Measurements from ENCODE around the gene PCDHAC1. TPM values are rescaled to one million over a fixed set of nuclear protein-coding genes. Genes with fewer than 3 reads are reported as not detected.

Gene PCDHAC1
- total and polyA plus RNA-seq, 9 of the 15 experiments (the other 6 are each of a cell fraction or from before 2014, with no cell fraction given): not detected

DNA sequence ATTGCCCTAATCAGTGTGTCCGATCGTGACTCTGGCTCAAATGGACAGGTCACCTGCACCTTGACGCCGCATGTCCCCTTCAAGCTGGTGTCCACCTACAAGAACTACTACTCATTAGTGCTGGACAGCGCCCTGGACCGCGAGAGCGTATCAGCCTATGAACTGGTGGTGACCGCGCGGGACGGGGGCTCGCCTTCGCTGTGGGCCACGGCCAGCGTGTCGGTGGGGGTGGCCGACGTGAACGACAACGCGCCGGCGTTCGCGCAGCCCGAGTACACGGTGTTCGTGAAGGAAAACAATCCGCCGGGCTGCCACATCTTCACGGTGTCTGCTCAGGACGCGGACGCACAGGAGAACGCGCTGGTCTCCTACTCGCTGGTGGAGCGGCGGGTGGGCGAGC lies 42.7 kb upstream of the PCDHAC1 start:
- Histone ChIP-seq H3K27me3 (ENCODE audit: control insufficient read depth in 2 of 2, insufficient read depth in 2 of 2, low read length in 2 of 2) (no peaks in the 10 kb centered on the region), H3K79me2 (ENCODE audit: control insufficient read depth, insufficient read depth, low read length) (no peaks in the 10 kb centered on the region), H3K4me3 (no peak overlapping the region), H3K4me1 (replicated peaks in 1 of 2; ENCODE audit: control insufficient read depth in 2 of 2, insufficient read depth in 2 of 2, low read length in 2 of 2) (no peaks in the 10 kb centered on the region; a peak in 1 of 5 replicates), H3K9ac (ENCODE audit: insufficient read depth in 1 of 2, low read depth in 2 of 2, low read length in 2 of 2) (no peak overlapping the region), H3K27ac (ENCODE audit: extremely low read depth, low read depth, low read length) (no peak overlapping the region), H2AFZ (ENCODE audit: low read depth, low read length) (no peak overlapping the region), H3K9me3 (replicated peaks; ENCODE audit: control insufficient read depth, insufficient read depth, low read depth, low read length) (0 out of 2 replicates have a peak, but pooled peaks cover 2% of the 10 kb centered on the region), H3K36me3 (ENCODE audit: control insufficient read depth, insufficient read depth, low read length) (no peaks in the 10 kb centered on the region), H3K9me1 (ENCODE audit: control insufficient read depth, insufficient read depth, low read length) (no peaks in the 10 kb centered on the region), H4K20me1 (replicated peaks; ENCODE audit: control insufficient read depth, insufficient read depth, low read length) (no peaks in the 10 kb centered on the region), H3K4me2 (ENCODE audit: insufficient read depth, low read length) (no peak overlapping the region)
- in situ Hi-C loops (cut with MboI) (no loop called here), intact Hi-C loops (cut with micrococcal nuclease) (no loop called here)
- ChIA-PET POLR2A (no interaction called here), CTCF (ENCODE audit: low intra/inter-chr PET ratio) (no interaction called here)
- DNase-seq (ENCODE audit: extremely low read depth in 1 of 4, low spot score in 3 of 4) (no peak), FAIRE-seq (no peak), ATAC-seq (no peak)
- WGBS (ENCODE audit: insufficient coverage, low coverage, missing lambda C conversion rate): 31% methylated on average over 31 of the region's 41 CpGs
- TF ChIP-seq NR3C1 (CRISPR knock-in tag; IDR thresholded peaks at IDR 0.05) (no peak), TRIM24 (IDR thresholded peaks at IDR 0.05) (no peak), THRAP3 (IDR thresholded peaks at IDR 0.05; ENCODE audit: borderline replicate concordance) (no peak), ZNF165 (CRISPR knock-in tag; IDR thresholded peaks at IDR 0.05; ENCODE audit: borderline replicate concordance) (no peak), ZNF384 (IDR thresholded peaks at IDR 0.05; ENCODE audit: low read depth, low read length) (no peak), SAFB2 (IDR thresholded peaks at IDR 0.05; ENCODE audit: borderline replicate concordance, low read depth, low read length, severe bottlenecking) (no peak), NBN (IDR thresholded peaks at IDR 0.05; ENCODE audit: low read depth) (no peak), GATAD2B (IDR thresholded peaks at IDR 0.05; ENCODE audit: borderline replicate concordance) (no peak)
- no TSS peak for BruUV-seq (replicated peaks)
